HuH-7 (cell line): ENCODE measurements around the gene SV2B.

ENCODE experiments used
- DNase-seq: peaks from one replicate; pipeline ENCODE4 v3.0.0; 2011; ENCODE audit warnings: low spot score

The SV2B gene

DNA sequence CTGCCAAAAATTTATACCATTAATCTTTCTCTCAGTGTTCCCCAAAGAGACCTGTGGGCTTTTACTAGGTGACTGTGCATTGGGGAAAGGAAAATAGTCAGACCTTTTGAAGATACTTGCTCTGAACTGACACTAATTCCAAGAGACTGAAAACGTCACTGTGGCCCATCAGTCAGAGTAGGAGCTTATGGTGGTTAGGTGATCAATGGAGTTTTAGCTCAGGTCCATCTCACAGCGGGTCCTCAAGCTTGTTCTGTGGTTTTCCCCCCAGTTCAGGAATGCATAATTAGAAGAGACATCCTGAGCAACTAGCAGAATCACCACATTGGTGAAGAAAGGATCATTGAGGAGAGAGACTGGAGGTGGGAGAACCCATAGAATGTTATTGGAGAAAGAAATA is 134.7 kb downstream of the SV2B start:
- no peak for DNase-seq

DNA sequence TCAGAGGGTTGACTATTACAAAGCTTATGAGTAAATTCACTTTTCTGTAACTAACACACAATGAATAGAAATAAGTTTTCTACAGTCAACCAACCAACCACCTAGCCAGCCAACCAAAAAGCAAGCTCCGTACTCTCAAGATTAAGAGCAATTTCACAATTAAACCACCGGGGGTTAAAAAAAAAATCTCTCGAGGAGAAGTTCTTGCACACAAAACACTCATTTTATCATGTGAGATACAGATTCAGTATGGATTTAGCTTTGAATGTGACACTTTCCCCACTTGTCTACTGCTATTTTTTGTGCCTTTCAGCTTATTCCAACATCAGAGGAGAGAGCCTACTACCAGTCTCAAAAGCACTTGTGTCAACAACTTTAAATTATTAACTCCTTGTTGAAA is 135.3 kb downstream of the SV2B start:
- no peak for DNase-seq

GRCh38 chr15:91237445-91237844 is 137.4 kb downstream of the SV2B start:
- DNase-seq, result no peak

- DNase-seq, result no peak
Observed at GRCh38 chr15:91238644-91239425, 138.8 kb downstream of the SV2B start.

- DNase-seq, result no peak
Observed at GRCh38 chr15:91243826-91244225, 143.8 kb downstream of the SV2B start.

DNA sequence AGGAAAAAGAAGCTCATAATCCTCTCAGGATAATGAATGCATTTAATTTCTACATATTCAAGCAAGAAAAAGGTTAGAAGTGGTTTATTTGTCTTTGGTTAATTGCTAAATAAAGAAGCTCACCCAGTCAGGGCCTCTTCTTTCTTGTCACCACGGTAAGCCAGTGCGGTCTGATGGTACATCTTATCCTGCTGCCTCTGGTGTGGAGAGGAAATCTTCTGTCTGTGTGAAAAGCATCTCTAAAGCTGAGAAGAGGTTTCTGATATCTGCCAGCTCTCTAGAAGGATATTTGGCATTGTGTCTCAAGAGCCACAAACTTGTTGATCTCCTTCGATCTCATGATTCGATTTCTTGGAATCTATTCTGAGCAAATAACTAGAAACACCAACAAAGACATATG is 144.9 kb downstream of the SV2B start:
- no peak for DNase-seq

GRCh38 chr15:91246998-91247397 is 146.9 kb downstream of the SV2B start:
- DNase-seq, result no peak

DNA sequence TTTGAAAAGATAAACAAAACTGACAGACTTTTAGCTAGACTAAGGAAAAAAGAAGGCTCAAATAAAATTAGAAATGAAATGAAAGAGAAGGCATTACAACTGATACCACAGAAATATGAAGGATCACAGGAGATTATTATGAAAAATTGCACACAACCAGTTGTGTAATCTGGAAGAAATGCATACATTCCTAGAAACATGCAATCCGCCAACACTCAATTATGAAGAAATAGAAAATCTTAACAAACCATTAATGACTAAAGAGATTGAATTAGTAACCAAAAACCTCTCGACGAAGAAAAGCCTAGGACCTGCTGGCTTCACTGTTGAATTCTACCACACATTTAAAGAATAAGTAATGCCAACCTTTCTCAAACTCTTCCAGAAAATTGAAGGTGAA is 149.5 kb downstream of the SV2B start:
- DNase-seq, result no peak

DNA sequence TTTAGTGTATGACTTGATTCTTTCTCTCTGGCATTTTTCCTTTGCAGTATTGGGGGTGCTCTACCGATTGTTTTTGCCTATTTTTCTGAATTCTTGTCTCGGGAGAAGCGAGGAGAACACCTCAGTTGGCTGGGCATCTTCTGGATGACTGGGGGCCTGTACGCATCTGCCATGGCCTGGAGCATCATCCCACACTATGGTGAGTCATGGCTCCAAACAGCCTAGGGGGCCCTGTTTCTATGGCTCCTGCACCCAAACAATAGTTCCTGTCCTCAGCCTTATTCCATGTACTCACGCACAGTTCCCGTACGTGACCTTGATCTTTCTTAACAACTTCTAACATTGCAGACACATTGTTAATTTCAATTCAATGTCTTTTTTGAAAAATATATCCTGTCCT is 152.3 kb downstream of the SV2B start:
- DNase-seq, result no peak

DNA sequence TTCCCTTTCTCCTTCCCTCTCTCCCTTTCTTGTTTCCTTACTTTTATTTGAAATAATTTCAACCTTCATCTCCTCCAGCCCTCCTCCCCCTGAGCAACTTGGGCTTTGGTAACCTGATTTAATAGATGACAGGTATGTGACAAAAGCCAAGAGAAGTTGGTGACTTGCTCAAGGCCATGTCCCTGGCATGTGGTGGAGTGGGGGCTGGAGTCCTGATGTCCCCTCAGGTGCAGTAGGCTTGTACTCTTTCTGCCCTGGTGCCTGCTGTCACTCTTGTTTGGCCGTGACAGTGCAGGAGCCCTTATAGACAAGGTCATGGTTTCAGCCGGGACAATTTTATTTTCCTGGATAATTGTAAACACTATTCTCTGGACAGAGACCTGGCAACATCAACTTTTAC is 152.7 kb downstream of the SV2B start:
- DNase-seq, result no peak

- no peak for DNase-seq
Observed at GRCh38 chr15:91253605-91254004, 153.5 kb downstream of the SV2B start.

GRCh38 chr15:91254766-91255165 is 154.7 kb downstream of the SV2B start:
- no peak for DNase-seq

DNA sequence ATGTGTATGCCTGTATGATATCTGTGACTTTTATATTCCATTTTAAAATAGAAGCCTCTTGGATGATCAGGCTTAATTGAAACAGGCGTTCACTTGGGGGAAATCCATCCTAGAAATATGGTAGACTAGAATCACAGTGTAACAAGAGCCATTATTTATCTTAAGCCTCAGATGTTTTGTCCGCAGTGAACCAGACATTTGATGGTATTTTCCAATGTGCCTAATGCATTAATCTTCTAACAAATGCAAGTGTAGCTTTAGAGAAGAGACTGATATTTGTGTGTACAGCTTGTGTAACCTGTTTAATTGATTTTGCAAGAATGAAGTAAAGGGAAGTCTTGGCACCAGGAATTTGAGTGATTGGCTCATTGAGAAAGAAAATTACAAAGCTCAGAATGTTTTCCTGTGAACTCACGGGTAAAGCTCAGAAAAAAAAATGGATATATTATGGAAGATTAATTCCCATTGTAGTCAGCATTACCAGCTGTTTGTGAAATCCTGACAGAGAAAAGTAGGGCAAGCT is 155.7 kb downstream of the SV2B start:
- no peak for DNase-seq

DNA sequence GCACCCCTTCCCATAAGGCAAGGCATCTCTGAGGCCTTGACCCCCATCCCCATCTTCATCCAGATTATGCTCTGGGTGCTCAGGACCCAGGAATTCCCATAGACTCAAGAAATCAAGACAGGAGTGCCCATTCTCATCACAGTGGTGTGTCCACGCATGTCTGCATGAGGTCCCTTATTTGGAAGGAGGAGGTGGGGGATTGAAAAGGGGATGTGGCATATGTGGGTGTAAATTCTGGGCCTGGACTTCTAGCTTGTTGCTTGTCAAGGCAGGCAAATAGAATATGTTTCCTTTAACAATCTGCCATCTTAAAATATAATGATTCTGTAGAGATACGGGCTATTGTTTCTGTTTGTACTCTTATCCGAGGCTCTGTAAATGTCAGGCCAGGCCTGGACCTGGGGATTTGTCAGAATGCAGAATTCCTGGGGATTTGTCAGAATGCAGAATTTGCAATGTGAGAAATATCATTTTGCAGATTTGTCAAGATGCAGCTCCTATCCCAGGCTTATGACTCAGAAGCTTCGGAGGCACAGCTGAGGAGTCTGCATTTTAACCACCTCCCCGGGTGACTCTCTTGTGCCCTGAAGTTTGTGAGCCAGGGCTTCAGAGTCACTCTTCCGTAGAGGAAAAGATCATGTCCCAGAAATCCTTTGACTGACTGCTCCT is 157.8 kb downstream of the SV2B start:
- no peak for DNase-seq

- peak; percentile 47 for DNase-seq
Observed at GRCh38 chr15:91258415-91258759, 158.3 kb downstream of the SV2B start.

DNA sequence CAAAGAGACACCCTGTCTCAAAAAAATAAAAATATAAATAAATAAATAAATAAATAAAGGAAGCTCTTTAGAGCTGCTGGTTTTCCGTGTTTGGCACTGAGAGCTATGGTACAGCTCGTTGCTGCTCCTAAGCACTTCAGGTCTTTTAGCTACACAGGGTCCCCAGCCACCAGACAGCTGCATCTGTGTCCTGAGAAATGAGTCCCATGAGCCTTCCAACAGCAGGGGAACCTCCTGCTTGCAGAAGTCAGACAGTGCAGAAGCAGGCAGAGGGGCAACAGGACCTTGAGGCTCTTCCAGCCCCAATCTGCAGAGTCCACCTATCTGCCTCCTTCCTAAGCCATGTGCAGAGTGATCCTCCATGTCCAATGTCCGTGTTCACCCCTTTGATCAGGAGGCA is 159.0 kb downstream of the SV2B start:
- DNase-seq, result no peak

DNA sequence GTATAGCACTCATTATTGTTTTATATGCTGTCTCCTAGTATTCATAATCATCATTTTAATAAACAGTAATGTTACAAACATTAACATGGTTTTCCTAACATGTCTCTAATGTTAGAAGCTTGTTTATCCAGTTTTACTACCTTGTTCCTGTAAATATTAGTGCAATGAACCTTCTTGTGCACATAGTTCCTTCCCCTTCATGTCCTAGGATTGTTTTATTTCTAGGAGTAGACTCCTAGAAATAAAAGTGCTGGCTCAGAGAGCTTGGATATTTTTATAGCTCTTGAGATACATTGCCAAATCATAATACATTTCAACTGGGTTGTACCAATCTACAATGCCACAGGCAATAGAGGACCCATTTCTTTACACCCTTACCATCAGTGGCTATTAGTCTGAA is 161.3 kb downstream of the SV2B start:
- DNase-seq, result no peak

GRCh38 chr15:91263632-91264531 is 163.8 kb downstream of the SV2B start:
- no peak for DNase-seq

DNA sequence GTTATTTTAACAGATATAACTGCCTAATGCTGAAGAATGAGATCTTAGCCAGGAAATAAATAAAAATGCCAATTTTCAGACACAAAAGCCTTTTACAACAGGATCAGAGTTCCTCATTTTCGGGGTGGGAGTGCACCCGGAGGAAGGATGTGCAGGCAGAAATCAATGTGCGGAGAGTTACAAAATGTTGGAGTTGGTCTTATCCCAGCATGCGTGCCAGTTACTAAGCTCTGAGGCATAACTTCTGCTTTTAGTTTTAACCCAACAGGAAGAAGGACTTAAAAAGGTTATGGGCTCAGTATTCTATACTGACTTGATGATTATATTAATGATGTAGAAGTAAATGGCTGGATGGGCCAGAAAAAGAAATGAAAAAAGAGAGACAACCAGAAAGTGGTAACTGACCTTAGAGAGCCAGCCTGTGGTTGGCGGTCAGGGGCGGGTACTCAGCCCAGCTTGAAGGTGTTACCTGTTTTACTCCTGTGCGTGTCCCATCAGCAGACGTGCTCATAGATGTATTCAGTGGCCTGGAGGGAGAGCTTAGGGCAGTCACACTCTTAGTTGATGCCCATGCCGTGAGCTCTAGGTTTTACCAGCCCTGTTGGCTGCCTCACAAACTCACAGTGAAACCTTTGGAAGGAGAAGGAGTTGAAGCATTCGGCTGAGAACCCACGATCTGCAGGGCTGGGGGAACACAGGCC is 164.7 kb downstream of the SV2B start:
- DNase-seq, result no peak

DNA sequence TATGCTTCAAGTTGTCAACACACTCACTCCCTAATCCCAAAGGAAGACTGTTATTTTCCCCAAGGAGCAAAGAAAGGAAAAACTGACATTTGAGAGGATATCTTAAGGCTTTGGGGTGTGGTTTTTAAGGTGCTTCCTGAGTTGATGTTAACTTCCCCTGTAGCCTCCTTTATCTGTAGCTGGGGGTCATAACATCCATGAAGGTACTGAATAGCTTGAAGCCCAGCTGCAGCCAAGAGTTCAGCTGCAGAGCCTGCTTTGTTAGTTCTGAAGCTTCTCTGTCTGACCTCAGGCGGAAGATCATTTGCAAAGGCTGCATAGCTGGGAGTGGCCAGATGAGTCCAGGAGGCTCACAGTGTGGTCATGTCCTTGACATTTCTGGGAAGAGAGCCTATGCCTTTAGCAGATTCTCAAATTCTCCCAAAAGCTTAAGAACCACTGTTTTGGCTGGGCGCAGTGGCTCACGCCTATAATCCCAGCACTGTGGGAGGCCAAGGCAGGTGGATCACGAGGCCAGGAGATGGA is 165.4 kb downstream of the SV2B start:
- no peak for DNase-seq

- DNase-seq, result peak; percentile 17
Observed at GRCh38 chr15:91268510-91268909, 168.5 kb downstream of the SV2B start.

DNA sequence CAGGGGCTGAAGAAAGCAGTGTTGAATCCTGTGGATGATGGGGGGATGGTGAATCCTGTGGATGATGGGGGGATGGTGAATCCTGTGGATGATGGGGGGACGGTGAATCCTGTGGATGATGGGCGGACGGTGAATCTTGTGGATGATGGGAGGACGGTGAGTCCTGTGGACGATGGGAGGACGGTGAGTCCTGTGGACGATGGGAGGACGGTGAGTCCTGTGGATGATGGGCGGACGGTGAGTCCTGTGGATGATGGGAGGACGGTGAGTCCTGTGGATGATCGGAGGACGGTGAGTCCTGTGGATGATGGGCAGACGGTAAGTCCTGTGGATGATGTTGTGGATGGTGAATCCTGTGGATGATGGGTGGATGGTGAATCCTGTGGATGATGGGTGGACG is 170.7 kb downstream of the SV2B start:
- no peak for DNase-seq
